ENCODE results near the gene CACNG4. TPM values are rescaled to one million over a fixed set of nuclear protein-coding genes. Genes with fewer than 3 reads are reported as not detected.

CACNG4 gene
- polyA plus RNA-seq, 1 donor = 5.1 TPM

DNA sequence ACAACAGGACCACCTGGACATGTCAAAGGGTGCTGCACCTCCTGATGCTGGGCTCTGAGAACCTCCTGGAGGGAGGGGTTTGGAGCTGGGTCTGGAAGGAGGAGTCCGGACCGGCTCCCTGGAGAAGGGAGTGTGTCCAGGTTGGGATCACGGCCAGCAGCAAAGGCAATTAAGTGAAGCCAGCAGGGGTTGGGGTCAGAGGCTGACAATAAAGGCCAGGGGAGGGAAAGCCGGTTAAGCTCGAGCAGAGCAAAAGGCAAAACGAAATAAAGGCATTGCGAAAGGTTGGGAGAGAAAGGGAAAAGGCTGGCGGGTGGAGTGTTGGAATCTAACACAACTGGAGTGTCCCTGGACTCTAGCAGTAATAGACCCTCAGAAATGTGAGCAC, 992 bp upstream of the CACNG4 start:
- H3K27me3 ChIP-seq (ENCODE audit: control insufficient read depth, insufficient read depth, low read length) = peaks cover 73% of the 10 kb centered on the region
- DNase-seq = no peak

DNA sequence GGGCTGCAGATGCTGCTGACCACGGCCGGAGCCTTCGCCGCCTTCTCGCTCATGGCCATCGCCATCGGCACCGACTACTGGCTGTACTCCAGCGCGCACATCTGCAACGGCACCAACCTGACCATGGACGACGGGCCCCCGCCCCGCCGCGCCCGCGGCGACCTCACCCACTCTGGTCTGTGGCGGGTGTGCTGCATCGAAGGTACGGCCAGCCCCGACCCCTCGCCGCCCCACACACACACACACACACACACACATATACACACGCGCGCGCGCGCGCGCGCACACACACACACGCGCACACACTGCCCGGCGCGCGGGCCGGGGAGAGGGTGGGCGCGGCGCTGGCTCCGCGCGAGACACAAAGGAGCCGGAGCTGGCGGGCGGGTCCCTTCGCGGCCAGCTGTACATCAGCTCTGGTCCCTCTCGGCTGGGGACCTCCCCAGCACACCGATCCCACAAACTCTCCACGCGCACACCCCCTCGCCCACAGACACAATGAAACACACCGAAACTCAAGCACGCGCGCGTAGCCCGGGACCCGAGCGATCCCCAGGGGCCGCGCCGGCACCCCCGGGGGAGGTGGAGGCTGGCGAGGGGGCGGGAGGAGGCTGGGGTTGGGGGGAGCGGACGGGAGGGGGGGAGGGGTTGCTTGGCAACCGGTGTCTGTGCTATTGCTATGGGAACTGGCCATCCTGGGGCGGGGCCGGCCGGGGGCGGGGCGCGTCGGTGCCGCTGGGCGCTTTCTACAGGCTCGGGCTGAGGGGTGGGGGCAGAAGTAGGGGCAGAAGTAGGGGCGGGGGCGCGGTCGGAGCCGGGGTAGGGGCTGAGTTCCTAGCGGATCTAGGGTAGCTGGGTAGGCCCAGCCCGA, 658 bp downstream of the CACNG4 start:
- peaks cover 64% of the 10 kb centered on the region for H3K27me3 ChIP-seq (ENCODE audit: control insufficient read depth, insufficient read depth, low read length)
- H3K9me3 ChIP-seq (ENCODE audit: control insufficient read depth, low read depth, low read length) = no peaks in the 10 kb centered on the region
- peaks cover 4% of the 10 kb centered on the region for H3K4me1 ChIP-seq (ENCODE audit: control insufficient read depth, insufficient read depth, low read length)
- H3K27ac ChIP-seq (ENCODE audit: low read length) = no peak overlapping the region
- no peaks in the 10 kb centered on the region for H3K36me3 ChIP-seq (ENCODE audit: control insufficient read depth, insufficient read depth, low read length)
- WGBS (ENCODE audit: insufficient coverage, low lambda C conversion rate) = no CpG with 5 or more reads among the region's 92 CpGs
- H3K4me3 ChIP-seq (ENCODE audit: low read length) = peak overlapping the region; percentile 38
- peak in 1 of 2 donors; percentile 30 for DNase-seq

More for the DNA sequence above, 992 bp upstream of the CACNG4 start:
- Histone ChIP-seq H3K9me3 (ENCODE audit: control insufficient read depth, low read depth, low read length) (no peaks in the 10 kb centered on the region), H3K36me3 (ENCODE audit: control insufficient read depth, insufficient read depth, low read length) (no peaks in the 10 kb centered on the region), H3K27ac (ENCODE audit: low read length) (no peak overlapping the region), H3K4me1 (ENCODE audit: control insufficient read depth, insufficient read depth, low read length) (peaks cover 4% of the 10 kb centered on the region), H3K4me3 (ENCODE audit: low read length) (no peak overlapping the region)
- 20% methylated on average over 2 of the region's 8 CpGs for WGBS (ENCODE audit: insufficient coverage, low lambda C conversion rate)

DNA sequence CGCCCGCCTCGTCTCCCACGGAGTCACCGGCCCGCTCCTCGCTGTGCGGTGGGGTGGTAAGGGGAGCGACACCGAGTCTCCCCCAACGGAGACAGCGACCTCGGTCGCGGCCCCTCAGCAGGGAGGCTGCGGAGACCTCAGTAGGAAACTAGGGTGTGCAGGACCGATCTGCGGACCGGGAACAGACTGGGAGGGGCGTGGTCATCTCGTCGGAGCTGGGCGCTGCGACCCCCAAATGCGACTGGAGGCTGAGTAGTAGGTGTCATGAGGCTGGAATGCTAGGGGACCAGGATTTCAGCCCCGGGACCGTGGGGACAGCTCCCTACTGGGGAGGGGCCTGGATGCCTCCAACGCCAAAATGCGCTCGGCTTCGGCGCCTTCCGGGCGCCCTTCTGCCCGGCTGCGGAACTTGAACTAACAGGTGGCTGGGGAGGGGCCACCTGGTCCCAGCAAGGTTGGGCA, 1.3 kb downstream of the CACNG4 start:
- Histone ChIP-seq H3K9me3 (ENCODE audit: control insufficient read depth, low read depth, low read length) (no peaks in the 10 kb centered on the region), H3K4me3 (ENCODE audit: low read length) (peak overlapping the region; percentile 38), H3K27me3 (ENCODE audit: control insufficient read depth, insufficient read depth, low read length) (peaks cover 57% of the 10 kb centered on the region), H3K4me1 (ENCODE audit: control insufficient read depth, insufficient read depth, low read length) (peaks cover 4% of the 10 kb centered on the region), H3K27ac (ENCODE audit: low read length) (no peak overlapping the region), H3K36me3 (ENCODE audit: control insufficient read depth, insufficient read depth, low read length) (no peaks in the 10 kb centered on the region)
- WGBS (ENCODE audit: insufficient coverage, low lambda C conversion rate) = no CpG with 5 or more reads among the region's 36 CpGs
- DNase-seq = peak in 1 of 2 donors; percentile 15

DNA sequence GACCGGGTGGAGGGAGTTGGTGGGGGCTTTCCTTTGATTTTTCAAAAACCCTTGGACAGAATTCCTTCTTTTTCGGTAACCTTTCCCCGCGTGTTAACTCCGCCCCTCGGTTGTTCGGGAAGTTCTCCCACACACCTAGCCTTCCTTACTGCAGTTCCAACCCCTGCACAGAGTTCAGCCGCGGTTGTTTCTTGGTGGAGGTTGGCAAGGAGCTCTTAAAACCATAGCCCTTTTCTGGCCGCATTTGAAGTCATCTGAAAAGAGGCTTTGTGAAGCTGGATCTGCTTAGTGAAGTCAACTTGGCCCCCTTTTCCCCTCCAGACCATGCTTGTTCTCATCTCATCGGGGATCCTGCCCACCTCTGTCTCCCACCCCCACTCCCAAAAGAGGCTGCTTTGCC, 1.8 kb downstream of the CACNG4 start:
- H3K4me1 ChIP-seq (ENCODE audit: control insufficient read depth, insufficient read depth, low read length) = peaks cover 4% of the 10 kb centered on the region
- H3K27me3 ChIP-seq (ENCODE audit: control insufficient read depth, insufficient read depth, low read length) = peaks cover 55% of the 10 kb centered on the region
- H3K36me3 ChIP-seq (ENCODE audit: control insufficient read depth, insufficient read depth, low read length) = no peaks in the 10 kb centered on the region
- H3K9me3 ChIP-seq (ENCODE audit: control insufficient read depth, low read depth, low read length) = no peaks in the 10 kb centered on the region
- no peak for DNase-seq
- WGBS (ENCODE audit: insufficient coverage, low lambda C conversion rate) = no CpG with 5 or more reads among the region's 11 CpGs
- no peak overlapping the region for H3K27ac ChIP-seq (ENCODE audit: low read length)
- peak overlapping the region; percentile 38 for H3K4me3 ChIP-seq (ENCODE audit: low read length)

DNA sequence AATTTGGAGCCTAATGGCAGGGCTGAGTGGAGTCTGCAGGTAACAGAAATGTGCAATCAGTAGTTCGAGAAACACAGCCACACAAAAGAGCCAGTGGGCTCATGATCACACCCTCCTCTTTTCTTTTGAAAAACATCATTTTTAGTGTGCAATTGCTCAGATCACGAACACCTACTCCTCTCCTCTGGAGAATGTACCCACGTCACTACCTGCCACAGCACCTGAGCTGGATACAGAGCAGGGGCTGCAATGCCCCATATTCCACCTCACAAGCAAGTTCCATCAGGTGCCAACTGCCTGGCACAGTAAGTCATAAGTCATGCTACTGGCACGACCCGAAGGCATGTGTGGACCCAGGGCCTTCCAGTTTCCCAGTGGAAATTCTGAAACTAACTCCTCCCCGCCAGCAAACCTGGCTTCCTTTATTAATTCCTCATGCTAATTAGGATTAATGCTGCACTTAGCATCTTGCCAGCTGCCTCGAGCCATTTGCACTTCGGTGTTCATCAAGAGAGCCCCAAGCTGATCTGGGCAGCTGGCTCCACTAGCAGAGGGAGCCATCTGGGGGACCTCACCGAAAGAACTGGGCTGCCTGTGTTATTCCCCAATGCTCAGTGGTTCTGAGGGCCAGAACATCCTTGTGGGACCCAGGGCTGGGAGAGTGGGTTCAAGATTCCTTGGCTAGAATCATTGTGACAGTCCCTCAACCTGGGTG, 2.4 kb downstream of the CACNG4 start:
- H3K9me3 ChIP-seq (ENCODE audit: control insufficient read depth, low read depth, low read length) = no peaks in the 10 kb centered on the region
- no peak overlapping the region for H3K27ac ChIP-seq (ENCODE audit: low read length)
- H3K36me3 ChIP-seq (ENCODE audit: control insufficient read depth, insufficient read depth, low read length) = no peaks in the 10 kb centered on the region
- peaks cover 55% of the 10 kb centered on the region for H3K27me3 ChIP-seq (ENCODE audit: control insufficient read depth, insufficient read depth, low read length)
- peaks cover 4% of the 10 kb centered on the region for H3K4me1 ChIP-seq (ENCODE audit: control insufficient read depth, insufficient read depth, low read length)
- DNase-seq = no peak
- no peak overlapping the region for H3K4me3 ChIP-seq (ENCODE audit: low read length)
- WGBS (ENCODE audit: insufficient coverage, low lambda C conversion rate) = no CpG with 5 or more reads among the region's 9 CpGs

DNA sequence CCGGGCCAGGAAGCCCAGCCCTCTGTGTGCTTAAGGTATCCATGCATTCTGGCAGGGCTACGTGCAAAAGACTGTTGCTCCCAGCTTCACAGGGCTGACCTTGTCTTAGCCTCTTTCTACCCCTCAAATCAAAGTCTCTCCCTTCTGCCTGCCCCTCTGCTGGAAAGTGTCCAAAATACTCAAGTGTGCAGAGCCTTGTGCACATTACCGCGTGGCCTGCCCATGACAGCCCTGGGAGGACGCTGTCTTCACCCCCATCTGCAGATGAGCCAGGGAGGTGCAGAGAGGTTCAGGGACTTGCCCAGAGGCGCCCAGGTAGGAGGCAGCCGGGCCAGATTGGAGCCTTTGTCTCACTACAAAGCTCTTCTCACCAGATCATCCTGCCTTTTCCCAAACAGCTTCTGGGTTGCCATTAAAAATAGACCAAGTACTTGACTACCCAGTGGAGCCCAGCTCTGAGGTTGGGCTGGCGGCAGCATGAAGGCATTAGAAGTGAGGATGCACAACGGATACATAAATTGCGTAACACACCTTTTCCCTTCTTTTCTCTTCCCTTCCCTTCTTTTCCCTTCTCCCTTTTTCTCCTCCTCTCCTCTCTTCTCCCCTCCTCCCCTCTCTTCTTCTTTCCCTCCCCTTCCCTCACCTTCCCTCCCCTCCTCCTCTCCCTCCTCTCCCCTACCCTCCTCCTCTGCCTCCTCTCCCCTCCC, 3.5 kb downstream of the CACNG4 start:
- no peak for DNase-seq
- Histone ChIP-seq H3K27me3 (ENCODE audit: control insufficient read depth, insufficient read depth, low read length) (peaks cover 46% of the 10 kb centered on the region), H3K4me3 (ENCODE audit: low read length) (no peak overlapping the region), H3K9me3 (ENCODE audit: control insufficient read depth, low read depth, low read length) (no peaks in the 10 kb centered on the region), H3K27ac (ENCODE audit: low read length) (no peak overlapping the region), H3K4me1 (ENCODE audit: control insufficient read depth, insufficient read depth, low read length) (peaks cover 4% of the 10 kb centered on the region), H3K36me3 (ENCODE audit: control insufficient read depth, insufficient read depth, low read length) (no peaks in the 10 kb centered on the region)
- no CpG with 5 or more reads among the region's 10 CpGs for whole genome bisulfite sequencing (ENCODE audit: insufficient coverage, low lambda C conversion rate)

DNA sequence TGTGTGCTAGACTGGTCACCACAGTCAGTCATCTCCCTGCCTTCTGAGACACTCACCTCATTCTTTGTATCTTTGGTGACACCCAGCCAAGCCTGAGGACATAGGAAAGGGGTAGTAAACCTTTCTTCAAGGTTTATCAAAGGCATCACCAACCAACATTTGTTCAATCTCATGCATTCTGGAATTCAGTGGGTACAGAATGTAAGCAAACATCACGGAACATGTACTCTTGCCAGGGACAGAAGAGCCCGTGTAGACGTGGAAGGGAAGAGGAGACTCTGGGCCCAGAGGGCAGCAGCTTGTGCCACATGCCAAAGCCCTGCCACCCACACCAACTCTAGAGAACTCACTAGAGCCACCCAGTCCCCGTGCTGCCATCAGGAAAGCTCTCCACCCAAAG, 4.4 kb downstream of the CACNG4 start:
- Histone ChIP-seq H3K9me3 (ENCODE audit: control insufficient read depth, low read depth, low read length) (no peaks in the 10 kb centered on the region), H3K36me3 (ENCODE audit: control insufficient read depth, insufficient read depth, low read length) (no peaks in the 10 kb centered on the region), H3K27ac (ENCODE audit: low read length) (no peak overlapping the region), H3K27me3 (ENCODE audit: control insufficient read depth, insufficient read depth, low read length) (peaks cover 41% of the 10 kb centered on the region), H3K4me3 (ENCODE audit: low read length) (no peak overlapping the region), H3K4me1 (ENCODE audit: control insufficient read depth, insufficient read depth, low read length) (peaks cover 4% of the 10 kb centered on the region)
- no CpG with 5 or more reads among the region's 4 CpGs for WGBS (ENCODE audit: insufficient coverage, low lambda C conversion rate)
- DNase-seq = no peak

DNA sequence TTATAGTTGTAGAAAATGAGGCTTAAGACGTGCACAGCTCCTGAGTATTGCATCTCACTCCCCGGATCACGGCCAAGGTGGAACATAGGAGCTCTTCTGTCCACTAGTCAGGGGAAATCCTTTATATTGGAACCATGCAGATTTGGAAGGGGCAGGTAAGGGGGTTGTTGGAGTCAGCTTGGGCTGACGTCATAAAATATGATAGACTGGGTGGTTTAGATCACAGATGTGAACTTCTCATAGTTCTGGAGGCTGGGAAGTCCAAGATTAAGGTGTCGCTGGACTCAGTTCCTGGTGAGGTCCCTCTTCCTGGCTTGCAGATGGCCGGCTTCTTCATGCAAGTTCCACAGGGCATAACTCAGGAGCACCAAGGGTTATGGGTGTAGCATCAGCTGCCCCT, 5.6 kb downstream of the CACNG4 start:
- no peak for DNase-seq
- H3K27me3 ChIP-seq (ENCODE audit: control insufficient read depth, insufficient read depth, low read length) = peaks cover 34% of the 10 kb centered on the region
- no CpG with 5 or more reads among the region's 6 CpGs for WGBS (ENCODE audit: insufficient coverage, low lambda C conversion rate)

DNA sequence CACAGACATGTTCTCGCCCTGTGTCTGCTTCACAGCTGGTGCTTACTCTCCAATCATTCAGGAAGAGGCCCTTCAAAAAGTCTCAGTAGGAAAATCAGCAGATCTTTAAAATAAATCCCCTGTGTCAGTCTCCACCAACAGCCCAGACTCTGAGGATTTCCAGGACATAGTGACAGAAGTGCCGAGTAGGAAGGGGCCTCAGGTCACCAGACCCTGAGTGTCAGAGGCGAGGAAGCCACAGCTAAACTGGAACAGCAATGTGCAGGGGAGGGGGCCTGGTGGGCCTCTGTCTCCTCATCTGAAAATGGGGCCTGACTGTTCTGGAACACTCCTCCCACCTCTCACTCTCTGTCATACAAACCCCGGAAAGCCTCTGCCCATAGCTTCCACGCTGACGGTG, 6.3 kb downstream of the CACNG4 start:
- H3K4me3 ChIP-seq (ENCODE audit: low read length) = no peak overlapping the region
- no CpG with 5 or more reads among the region's 6 CpGs for WGBS (ENCODE audit: insufficient coverage, low lambda C conversion rate)
- peaks cover 4% of the 10 kb centered on the region for H3K4me1 ChIP-seq (ENCODE audit: control insufficient read depth, insufficient read depth, low read length)
- DNase-seq = no peak
- no peaks in the 10 kb centered on the region for H3K36me3 ChIP-seq (ENCODE audit: control insufficient read depth, insufficient read depth, low read length)
- H3K9me3 ChIP-seq (ENCODE audit: control insufficient read depth, low read depth, low read length) = no peaks in the 10 kb centered on the region
- H3K27me3 ChIP-seq (ENCODE audit: control insufficient read depth, insufficient read depth, low read length) = peaks cover 32% of the 10 kb centered on the region
- H3K27ac ChIP-seq (ENCODE audit: low read length) = no peak overlapping the region

More for the DNA sequence above, 5.6 kb downstream of the CACNG4 start:
- Histone ChIP-seq H3K36me3 (ENCODE audit: control insufficient read depth, insufficient read depth, low read length) (no peaks in the 10 kb centered on the region), H3K27ac (ENCODE audit: low read length) (no peak overlapping the region), H3K4me3 (ENCODE audit: low read length) (no peak overlapping the region), H3K9me3 (ENCODE audit: control insufficient read depth, low read depth, low read length) (no peaks in the 10 kb centered on the region), H3K4me1 (ENCODE audit: control insufficient read depth, insufficient read depth, low read length) (peaks cover 4% of the 10 kb centered on the region)

DNA sequence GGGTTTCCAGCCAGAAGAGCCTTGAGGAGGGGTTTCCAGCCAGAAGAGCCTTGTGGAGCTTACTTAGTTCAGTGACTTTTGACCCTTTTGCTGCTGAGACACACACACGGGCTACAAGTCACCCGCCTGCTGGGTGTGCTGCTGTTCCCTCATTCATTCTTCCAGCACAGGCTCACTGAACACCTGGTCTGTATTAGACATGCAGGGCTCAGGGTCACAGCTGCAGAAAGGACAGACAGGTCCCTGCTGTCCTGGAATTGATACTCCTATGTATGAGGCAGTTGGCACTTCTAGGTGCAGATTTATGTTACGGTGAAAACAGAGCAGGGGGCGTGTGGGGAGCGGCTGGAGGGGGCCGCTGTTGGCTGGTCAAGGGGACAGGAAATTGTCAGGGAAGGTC, 6.8 kb downstream of the CACNG4 start:
- Histone ChIP-seq H3K27me3 (ENCODE audit: control insufficient read depth, insufficient read depth, low read length) (peaks cover 28% of the 10 kb centered on the region), H3K27ac (ENCODE audit: low read length) (no peak overlapping the region), H3K4me1 (ENCODE audit: control insufficient read depth, insufficient read depth, low read length) (no peaks in the 10 kb centered on the region), H3K9me3 (ENCODE audit: control insufficient read depth, low read depth, low read length) (no peaks in the 10 kb centered on the region), H3K4me3 (ENCODE audit: low read length) (no peak overlapping the region), H3K36me3 (ENCODE audit: control insufficient read depth, insufficient read depth, low read length) (no peaks in the 10 kb centered on the region)
- no CpG with 5 or more reads among the region's 6 CpGs for WGBS (ENCODE audit: insufficient coverage, low lambda C conversion rate)
- no peak for DNase-seq
